GM19240 (cell line): ENCODE measurements around the gene PDE4D.

Source experiments
- DNase-seq: peaks from one replicate; pipeline ENCODE4 v3.0.0; 2011; ENCODE audit warnings: low spot score; ENCODE audit not compliant: insufficient read length

PDE4D gene

GRCh38 chr5:59188419-59189225 is 704.9 kb downstream of the PDE4D start:
- peak; percentile 15 for DNase-seq

DNA sequence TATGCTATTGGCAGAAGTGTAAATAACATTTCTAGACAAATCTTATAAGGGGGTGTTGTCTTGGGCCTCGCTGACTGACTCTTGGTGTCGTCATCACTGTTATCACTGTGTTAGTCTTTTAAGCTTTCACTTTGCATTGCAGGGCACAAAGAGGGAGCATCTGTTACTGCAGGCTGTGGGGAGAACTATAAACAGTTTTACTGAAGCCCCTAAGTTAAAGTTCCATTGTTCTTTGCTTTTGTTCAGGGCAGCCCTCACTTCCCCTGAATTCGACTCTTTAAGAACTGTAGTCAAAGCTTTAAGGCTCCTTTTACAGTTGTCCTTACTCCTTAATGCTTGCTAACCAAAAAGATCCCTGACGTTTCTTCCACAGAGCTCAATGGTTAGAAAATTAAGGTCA is 705.7 kb downstream of the PDE4D start:
- no peak for DNase-seq

DNA sequence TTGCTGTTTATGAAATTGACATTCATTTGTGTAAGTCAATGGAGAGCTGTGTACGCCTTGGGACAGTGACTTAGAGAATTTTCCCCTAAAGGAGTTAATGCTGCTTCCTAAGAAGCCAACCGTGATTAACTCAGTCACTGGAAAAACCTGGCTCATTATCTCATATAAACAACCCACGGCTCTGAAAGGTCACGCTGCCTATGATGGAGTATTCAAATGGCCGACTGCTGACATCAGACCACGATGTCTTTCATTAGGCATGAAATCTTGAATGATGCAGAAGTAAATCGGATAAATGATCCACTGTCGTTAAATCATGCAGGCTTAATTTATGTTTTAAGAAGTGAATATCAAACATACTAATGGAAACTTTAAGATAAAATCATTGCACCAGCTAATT is 706.9 kb downstream of the PDE4D start:
- no peak for DNase-seq

- DNase-seq: no peak
Measured at GRCh38 chr5:59185757-59186385, 707.7 kb downstream of the PDE4D start.

DNA sequence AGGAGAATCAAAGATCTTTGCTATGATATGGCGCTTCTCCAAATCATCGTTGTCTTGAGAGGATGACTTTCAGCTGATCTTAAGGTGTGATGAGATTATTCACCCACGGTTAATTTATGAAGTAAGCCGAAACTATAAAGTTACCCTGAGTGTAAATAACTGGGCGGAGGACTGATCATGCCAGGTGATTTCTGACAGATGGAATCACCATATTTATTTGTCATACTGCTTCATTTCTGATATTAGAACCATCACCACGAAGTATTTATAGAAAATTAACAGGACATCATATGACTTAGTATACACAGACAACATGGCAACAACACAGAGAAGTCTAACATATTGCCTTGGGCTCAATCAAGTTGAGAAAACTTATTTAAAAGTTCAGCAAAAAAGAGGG is 708.8 kb downstream of the PDE4D start:
- DNase-seq: no peak

DNA sequence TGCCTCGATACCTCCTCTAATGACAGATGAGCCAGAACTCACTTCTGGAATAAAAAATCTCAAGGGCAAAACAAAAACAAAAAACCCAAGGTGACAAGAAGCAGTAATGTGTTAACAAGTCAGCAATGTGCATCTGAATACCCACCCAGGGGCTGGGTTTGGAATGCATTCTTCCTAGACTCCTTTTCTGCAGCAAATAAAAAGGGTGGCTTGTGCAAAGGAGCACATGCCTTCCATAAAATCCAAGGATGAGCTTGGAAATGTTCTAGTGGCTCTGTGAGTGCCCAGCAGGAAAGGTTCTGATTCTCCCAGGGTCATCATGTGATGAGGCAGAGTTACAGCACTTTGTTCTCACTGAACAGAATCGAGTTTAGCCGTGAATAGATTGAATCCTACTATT is 710.8 kb downstream of the PDE4D start:
- DNase-seq: no peak

GRCh38 chr5:59180515-59180914 is 713.0 kb downstream of the PDE4D start:
- no peak for DNase-seq

DNA sequence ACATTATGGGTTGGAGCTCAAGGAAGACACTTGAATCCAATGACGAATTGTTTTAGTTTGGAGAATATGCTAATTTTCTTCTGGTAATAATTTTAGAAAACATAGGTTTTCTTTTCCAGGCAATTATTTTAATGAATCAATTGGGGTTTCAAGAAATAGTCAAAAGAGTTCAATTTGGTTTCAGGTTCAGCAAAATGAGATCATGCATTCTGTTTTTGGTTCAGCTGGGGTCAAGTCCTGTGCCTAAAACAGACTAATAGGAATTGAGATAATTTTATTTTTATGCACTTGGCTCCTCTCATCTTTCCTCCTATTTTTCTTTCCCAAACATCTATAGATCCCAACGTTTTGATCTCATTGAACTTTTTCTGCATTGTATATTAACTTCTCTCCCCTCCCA is 713.8 kb downstream of the PDE4D start:
- DNase-seq: no peak

DNA sequence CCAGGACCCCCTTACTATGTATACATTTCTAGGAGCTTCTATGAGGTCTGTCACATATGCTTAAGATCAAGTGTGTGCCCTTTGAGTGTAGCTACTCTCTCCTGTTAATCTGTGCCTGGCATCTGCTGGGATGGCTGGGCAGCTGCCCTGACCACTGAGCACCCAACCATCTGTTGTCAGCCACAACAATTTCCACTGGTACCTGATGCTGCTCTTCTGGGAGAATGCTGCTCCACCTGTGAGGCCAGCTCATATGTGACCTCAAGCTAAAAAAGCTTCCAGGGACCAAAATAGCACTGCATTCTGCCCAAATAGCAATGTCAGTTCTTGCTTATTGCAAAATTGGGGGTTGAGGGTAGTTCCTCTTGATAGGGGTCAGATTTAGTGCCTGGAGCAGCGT is 715.0 kb downstream of the PDE4D start:
- no peak for DNase-seq

GRCh38 chr5:59178071-59178470 is 715.5 kb downstream of the PDE4D start:
- DNase-seq: no peak

- DNase-seq: no peak
Measured at GRCh38 chr5:59177644-59178043, 715.9 kb downstream of the PDE4D start.

GRCh38 chr5:59174248-59174844 is 719.2 kb downstream of the PDE4D start:
- DNase-seq: no peak

- no peak for DNase-seq
Measured at GRCh38 chr5:59173578-59173977, 719.9 kb downstream of the PDE4D start.

- DNase-seq: no peak
Measured at GRCh38 chr5:59171131-59171530, 722.4 kb downstream of the PDE4D start.

DNA sequence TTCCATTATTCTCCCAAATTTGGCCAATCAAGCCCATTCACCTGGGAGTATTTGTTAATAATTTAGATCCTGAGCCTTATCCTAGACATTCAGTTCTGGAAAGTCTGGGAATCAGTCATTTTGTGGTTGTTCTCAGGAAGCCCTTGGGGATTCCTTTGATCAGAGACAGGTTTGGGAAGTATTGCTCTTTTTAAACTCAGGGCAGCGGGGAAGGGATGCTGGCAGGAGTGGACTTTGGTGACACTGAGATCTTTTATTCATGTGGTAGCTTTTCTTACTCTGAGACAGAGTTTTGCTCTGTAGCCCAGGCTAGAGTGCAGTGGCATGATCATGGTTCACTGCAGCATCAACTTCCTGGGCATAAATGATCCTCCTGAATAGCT is 723.8 kb downstream of the PDE4D start:
- DNase-seq: no peak

DNA sequence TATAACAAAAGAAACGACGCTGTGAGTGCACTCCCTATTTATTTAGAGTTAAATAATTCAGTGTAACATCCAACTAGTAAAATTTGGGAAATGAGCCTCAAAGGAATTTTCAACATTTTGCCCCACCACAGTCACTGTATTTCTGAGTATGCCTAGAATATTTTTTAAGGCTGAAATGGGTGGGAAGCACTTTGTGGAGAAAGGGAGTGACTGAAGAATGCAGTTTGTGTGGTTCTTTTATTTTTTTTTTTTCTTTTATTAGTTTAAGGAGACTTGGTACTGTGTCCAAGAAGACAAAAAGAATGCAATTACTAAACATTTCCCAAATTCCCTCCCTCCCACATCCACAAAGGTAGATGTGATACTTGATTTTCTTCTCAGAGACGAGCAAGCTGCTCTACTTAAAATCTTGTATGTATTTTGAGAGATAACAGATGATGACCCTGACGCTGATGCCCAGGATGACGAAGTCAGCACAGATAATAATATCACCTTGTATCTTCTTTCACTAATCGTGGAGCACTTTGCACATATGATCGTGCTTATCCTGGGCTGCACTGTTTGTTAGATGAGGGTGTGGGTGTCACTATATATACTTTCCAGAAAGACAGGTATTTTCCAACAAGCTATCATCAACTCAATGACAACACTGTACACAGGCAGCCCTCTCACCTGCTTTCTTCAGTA is 724.3 kb downstream of the PDE4D start:
- DNase-seq: no peak

DNA sequence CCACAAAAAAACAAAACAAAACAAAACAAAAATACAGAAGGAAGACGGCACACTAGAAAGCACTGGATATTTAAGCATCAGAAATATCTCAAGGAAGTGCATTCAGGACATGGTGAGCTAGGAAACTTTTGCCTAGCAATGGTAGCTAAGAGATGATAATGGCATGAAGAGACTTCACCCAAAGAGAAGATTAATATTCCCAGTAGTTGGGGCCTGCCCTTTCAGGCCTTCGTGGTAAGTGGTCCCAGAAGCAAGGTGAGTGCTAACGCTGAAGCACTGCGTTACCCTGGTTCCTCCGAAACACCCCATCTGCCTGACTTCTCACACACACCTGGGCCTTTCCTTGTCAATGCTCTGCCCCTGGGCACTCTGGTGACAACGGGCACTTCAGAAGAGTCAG is 725.5 kb downstream of the PDE4D start:
- no peak for DNase-seq

DNA sequence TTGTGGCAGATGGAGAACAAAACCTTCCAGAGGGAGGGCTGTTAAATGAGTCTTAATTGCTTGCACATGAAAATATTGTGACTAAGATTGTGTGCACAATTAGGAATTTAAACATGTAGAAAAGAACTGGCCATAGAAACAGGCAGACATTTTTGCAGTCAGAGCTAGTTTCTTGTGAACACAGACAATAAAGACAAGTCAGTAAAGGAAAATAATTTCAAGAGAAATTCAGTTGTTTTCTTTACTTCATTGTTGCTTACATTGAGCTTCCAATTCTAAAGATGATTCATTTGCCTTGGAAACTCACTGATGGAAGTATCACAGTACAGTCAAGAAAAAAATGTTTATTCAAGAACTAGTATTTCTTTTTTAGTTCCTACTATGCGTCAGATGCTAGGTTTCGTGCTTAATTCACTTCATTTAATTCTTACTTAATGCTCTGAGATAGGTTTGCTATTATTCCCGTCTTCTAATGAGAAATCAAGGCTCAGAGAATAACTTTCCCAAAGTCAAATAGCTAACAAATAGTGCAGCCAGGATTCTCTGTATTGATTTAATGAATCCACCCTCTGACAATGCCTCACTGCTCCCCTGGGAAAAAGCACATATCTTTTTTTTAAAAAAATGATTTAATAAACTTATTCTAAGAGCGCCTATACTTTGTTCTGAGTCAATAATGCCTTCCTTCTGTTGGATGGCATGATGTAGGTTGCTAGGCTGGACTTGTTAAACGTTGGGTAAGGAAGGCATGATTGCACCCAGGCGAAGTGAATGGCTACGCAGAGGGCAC is 729.3 kb downstream of the PDE4D start:
- DNase-seq: no peak

DNA sequence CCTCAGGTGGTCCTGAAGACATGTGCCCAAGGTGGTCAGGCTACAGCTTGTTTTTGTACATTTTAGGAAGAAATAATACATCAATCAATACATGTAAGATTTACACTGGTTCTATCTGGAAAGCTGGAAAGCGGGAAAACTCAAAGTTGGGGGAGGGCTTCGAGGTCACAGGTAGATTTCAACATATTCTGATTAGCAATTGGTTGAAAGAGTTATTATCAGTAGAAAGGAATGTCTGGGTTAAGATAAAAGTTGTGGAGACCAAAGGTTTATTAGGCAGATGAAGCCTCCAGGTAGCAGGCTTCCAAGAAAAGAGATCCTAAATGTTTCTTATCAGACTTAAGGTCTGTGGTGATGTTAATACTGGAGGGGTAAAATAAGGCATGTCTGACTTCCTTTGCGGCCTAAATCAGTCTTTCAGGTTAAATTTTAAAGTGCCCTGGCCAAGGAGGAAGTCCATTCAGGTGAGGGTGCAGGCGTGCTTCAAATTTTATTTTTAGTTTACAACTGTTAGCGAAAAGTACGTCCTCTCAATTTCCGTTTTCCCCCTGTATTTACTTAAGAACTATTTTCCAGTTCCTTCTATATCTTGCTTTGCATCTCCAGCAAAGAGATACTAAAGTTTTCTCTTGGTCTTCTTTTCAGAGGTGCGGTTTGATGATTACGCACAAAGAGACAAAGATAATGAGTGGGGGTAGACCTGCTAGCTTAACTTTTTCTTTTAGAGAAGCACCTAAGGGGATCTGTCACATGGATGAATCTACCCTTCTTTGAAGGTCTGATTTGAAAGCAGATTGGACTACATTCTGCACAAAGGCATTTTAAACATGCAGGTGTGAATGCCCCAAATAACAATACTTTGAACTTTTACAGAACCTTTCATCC is 732.1 kb downstream of the PDE4D start:
- DNase-seq: no peak

- no peak for DNase-seq
Measured at GRCh38 chr5:59158637-59159391, 734.7 kb downstream of the PDE4D start.
